Cardiac atrium fibroblast (primary cell): ENCODE measurements around the gene PPIL1. TPM values are rescaled to one million over a fixed set of nuclear protein-coding genes. Genes with fewer than 3 reads are reported as not detected.

Source experiments
- total RNA-seq: library from RNA; depleted of rRNA; stranded (reverse); fragments of >200 nt; gene quantifications from 2 replicates; pipeline ENCODE4 v1.2.3, GENCODE V29; 2015

The PPIL1 gene
- 16.1 and 25.1 TPM in 2 replicates for total RNA-seq

GRCh38 chr6:36874443-36875249, at the start of gene PPIL1:
Gene PPIL1, minus strand, starts transcription at chr6:36874803. Its CDS starts 31 bp downstream, at chr6:36874772.

GRCh38 chr6:36885461-36886401, 11.1 kb upstream of the PPIL1 start, which contains the start of gene C6orf89:
Gene C6orf89, plus strand, starts transcription at chr6:36885952. Its CDS starts 13,493 bp downstream, at chr6:36899445.

GRCh38 chr6:36838896-36839748, 35.5 kb downstream of the PPIL1 start, which contains the start of gene CPNE5:
Gene CPNE5, minus strand, starts transcription at chr6:36839444. Its CDS starts 67 bp downstream, at chr6:36839377.

Other genes starting within 250 kb of the PPIL1 start
- 196 and 348 TPM in 2 replicates for gene CDKN1A, start 196.1 kb downstream of the PPIL1 start, total RNA-seq
- gene RAB44, start 177.0 kb downstream of the PPIL1 start, total RNA-seq, result 0.32 TPM in 1 of 2 replicates, not detected in the other
- under 0.01 and 1.1 TPM in 2 replicates for gene CPNE5, start 35.4 kb downstream of the PPIL1 start, total RNA-seq
- gene C6orf89, start 11.1 kb upstream of the PPIL1 start, total RNA-seq, result 33.0 and 42.8 TPM in 2 replicates
- not detected in 2 replicates for gene PI16, start 79.9 kb upstream of the PPIL1 start, total RNA-seq
- gene MTCH1, start 111.4 kb upstream of the PPIL1 start, total RNA-seq, result 197 and 206 TPM in 2 replicates
- gene FGD2, start 130.9 kb upstream of the PPIL1 start, total RNA-seq, result not detected in 2 replicates